Measurements from ENCODE around the gene RTN4RL2. TPM values are rescaled to one million over a fixed set of nuclear protein-coding genes. Genes with fewer than 3 reads are reported as not detected.
"Not testable (repeated sequence)": the region's sequence is repeated elsewhere in the genome, so short reads cannot be mapped to it uniquely, and the experiment has no call there.

The RTN4RL2 gene
- total and polyA plus RNA-seq, 12 donors = 0.24 to 2.1 (median 0.71) TPM; not detected in 3

DNA sequence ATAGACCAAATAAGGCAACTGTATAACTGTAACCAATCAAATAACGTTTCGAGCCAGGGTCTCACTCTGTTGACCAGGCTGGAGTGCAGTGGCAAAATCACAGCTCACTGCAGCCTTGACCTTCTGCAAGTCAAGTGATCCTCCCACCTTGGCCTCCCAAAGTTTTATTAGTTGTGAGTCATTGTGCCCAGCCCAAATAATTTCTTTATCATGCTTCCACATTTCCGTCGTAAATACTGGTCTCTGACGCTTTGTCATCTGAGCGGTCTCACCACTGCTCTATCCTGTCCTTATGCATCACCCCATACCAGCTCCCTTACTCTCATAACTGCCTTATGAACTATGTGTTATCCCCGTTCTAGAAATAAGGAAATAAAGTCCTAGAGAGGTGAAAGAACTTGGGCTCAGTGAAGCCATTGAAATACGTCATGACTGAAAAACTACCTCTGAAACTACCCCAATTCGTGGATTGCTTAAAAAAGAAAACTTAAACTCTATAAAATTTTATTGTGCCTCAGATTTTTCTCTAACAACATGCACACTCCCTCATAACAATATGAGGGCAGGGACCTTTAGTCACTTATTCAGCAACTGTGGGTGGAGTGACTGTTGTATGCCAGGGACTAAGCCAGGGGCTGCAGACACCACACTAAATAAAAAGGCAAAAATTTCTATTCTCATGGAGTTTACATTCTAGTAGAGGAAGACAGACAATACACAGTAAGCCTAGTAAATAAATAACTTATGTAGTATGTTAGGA, 15.8 kb upstream of the RTN4RL2 start:
- H3K36me3 ChIP-seq (replicated peaks in 1 of 2) = no peaks in the 10 kb centered on the region
- peak in 4 of 7 donors; percentile 18 to 52 (median 34) for DNase-seq
- intact Hi-C loops (cut with DNase I) = no loop called here
- no peak overlapping the region for H3K4me3 ChIP-seq
- no peak overlapping the region for H3K27ac ChIP-seq
- TF ChIP-seq, protein P1, sequence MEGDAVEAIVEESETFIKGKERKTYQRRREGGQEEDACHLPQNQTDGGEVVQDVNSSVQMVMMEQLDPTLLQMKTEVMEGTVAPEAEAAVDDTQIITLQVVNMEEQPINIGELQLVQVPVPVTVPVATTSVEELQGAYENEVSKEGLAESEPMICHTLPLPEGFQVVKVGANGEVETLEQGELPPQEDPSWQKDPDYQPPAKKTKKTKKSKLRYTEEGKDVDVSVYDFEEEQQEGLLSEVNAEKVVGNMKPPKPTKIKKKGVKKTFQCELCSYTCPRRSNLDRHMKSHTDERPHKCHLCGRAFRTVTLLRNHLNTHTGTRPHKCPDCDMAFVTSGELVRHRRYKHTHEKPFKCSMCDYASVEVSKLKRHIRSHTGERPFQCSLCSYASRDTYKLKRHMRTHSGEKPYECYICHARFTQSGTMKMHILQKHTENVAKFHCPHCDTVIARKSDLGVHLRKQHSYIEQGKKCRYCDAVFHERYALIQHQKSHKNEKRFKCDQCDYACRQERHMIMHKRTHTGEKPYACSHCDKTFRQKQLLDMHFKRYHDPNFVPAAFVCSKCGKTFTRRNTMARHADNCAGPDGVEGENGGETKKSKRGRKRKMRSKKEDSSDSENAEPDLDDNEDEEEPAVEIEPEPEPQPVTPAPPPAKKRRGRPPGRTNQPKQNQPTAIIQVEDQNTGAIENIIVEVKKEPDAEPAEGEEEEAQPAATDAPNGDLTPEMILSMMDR (IDR thresholded peaks at IDR 0.05) = no peak
- no peak for TF ChIP-seq POLR2A (IDR thresholded peaks at IDR 0.05)
- no peaks in the 10 kb centered on the region for H3K27me3 ChIP-seq
- 51 to 60% (median 58%) methylated on average over 9 of the region's 9 CpGs for WGBS, 4 donors
- no peaks in the 10 kb centered on the region for H3K9me3 ChIP-seq (replicated peaks in 1 of 3)
- H3K4me1 ChIP-seq (replicated peaks in 1 of 2) = no peaks in the 10 kb centered on the region

DNA sequence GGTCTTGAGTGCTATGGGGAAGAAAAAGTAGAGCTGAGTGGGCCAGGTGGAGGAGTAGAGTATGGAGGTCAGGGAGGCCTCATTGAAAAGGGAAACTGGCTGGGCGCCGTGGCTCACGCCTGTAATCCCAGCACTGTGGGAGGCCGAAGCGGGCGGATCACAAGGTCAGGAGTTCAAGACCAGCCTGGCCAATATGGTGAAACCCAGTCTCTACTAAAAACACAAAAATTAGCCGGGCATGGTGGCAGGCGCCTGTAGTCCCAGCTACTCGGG, 15.3 kb upstream of the RTN4RL2 start:
- H3K9me3 ChIP-seq (replicated peaks in 1 of 3); intact Hi-C loops (cut with DNase I); DNase-seq; H3K4me3 ChIP-seq; H3K27ac ChIP-seq; H3K36me3 ChIP-seq (replicated peaks in 1 of 2); H3K27me3 ChIP-seq; H3K4me1 ChIP-seq (replicated peaks in 1 of 2): not testable (repeated sequence)
- WGBS, 4 donors = 72 to 85% (median 79%) methylated on average over 8 to 9 of the region's 9 CpGs

DNA sequence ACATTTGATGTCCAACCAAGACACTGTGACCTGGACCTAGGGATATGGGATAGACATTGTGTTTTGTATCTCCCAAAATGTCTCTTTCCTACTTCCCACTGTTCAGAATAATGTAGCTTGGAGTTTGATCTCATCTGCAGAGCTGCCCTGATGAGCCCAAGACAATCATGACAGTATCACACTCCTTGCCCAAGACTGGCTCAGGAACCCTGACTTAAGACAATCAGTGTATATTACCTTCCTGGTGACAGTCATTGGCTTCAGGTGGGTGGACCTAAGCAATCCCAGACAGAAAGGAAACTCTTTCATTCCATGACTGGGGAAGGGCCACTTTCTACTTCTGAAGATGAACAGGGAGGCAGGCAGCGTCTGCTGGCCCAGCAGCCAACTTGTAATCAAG, 14.3 kb upstream of the RTN4RL2 start:
- Histone ChIP-seq H3K27ac (no peak overlapping the region), H3K36me3 (replicated peaks in 1 of 2) (no peaks in the 10 kb centered on the region), H3K4me1 (replicated peaks in 1 of 2) (no peaks in the 10 kb centered on the region), H3K9me3 (replicated peaks in 1 of 3) (no peaks in the 10 kb centered on the region), H3K27me3 (no peaks in the 10 kb centered on the region), H3K4me3 (no peak overlapping the region)
- DNase-seq = no peak
- intact Hi-C loops (cut with DNase I) = no loop called here
- TF ChIP-seq POLR2A (IDR thresholded peaks at IDR 0.05) = no peak
- TF ChIP-seq, protein P1 (IDR thresholded peaks at IDR 0.05) = no peak
- WGBS, 4 donors = 79 to 97% (median 97%) methylated on average over 1 of the region's 1 CpG; no CpG with 5 or more reads in 1 of the 4 donors

DNA sequence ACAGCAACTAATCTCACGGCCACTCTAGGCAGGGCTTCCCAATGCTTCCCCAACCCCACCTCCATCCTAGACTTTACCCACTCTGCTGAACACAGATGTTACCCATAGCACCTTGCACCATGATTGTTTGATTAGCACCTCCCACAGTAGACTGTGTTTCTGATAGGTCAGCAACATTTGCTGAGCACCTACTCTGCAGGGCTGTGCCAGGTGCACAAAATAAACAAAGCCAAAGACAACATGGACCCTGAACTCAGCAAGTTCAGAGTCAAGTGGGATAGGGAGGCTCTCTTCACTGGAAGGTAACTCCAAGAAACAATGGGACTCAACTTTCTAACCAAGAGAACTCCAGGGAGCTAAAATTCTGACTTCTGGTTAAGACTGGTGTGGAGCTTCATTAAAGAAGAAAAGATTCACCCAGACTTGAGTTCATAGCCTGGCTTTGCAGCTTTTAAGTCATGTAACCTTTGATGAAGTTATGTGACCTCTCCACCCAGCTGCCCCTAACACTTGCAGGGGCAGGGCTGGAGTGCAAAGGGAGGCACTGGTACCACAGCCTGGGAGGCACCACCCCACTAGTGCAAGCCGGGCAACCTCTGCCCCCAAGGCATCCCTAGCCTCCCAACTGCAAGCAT, 6.7 kb upstream of the RTN4RL2 start:
- Histone ChIP-seq H3K4me3 (no peak overlapping the region), H3K36me3 (replicated peaks in 1 of 2) (no peaks in the 10 kb centered on the region), H3K27me3 (peaks cover 5% of the 10 kb centered on the region), H3K4me1 (replicated peaks in 1 of 2) (peaks cover 0 to 12% of the 10 kb centered on the region in 2 donors), H3K27ac (no peak overlapping the region), H3K9me3 (replicated peaks in 1 of 3) (no peaks in the 10 kb centered on the region)
- 64 to 93% (median 83%) methylated on average over 1 to 2 of the region's 2 CpGs for WGBS, 4 donors
- no peak for DNase-seq
- TF ChIP-seq, protein P1 (IDR thresholded peaks at IDR 0.05) = no peak
- no peak for TF ChIP-seq POLR2A (IDR thresholded peaks at IDR 0.05)
- intact Hi-C loops (cut with DNase I) = loop anchor here in 1 of 2 donors (10.0 kb wide), 1 partner anchor 109 kb away; no protein-coding TSS in a partner anchor
